Neuronal stem cell (in vitro differentiated cells): Measurements from ENCODE around the gene KCNH4.
A peak's percentile ranks its signal among the peaks of the same experiment; 100 is the strongest.

Experiments used
- DNase-seq: peaks from one replicate; pipeline ENCODE4 v3.0.0-alpha.2; 2013; ENCODE audit warnings: low spot score
- H2AFZ ChIP-seq: one replicate; pipeline ENCODE4 v1.6.1; 2013; ENCODE audit warnings: mild to moderate bottlenecking, low read length, inconsistent platforms
- H2AK5ac ChIP-seq: 2 replicates; pipeline ENCODE4 v1.6.1; 2013; ENCODE audit warnings: low read depth, mild to moderate bottlenecking, inconsistent platforms, low read length, moderate library complexity, mixed read lengths
- H2BK120ac ChIP-seq: 2 replicates; pipeline ENCODE4 v1.6.1; 2013; ENCODE audit warnings: low read depth, mild to moderate bottlenecking, inconsistent platforms, low read length, moderate library complexity, mixed read lengths
- H2BK12ac ChIP-seq: one replicate; pipeline ENCODE4 v1.6.1; 2013; ENCODE audit warnings: low read length, inconsistent platforms
- H2BK15ac ChIP-seq: 2 replicates; pipeline ENCODE4 v1.6.1; 2013; ENCODE audit warnings: mild to moderate bottlenecking, low read length, inconsistent platforms, mixed read lengths
- H2BK5ac ChIP-seq: one replicate; pipeline ENCODE4 v1.6.1; 2013; ENCODE audit warnings: inconsistent platforms, mild to moderate bottlenecking, low read length, moderate library complexity
- H3K14ac ChIP-seq: one replicate; pipeline ENCODE4 v1.6.1; 2013; ENCODE audit warnings: low read length, inconsistent platforms
- H3K18ac ChIP-seq: 2 replicates; pipeline ENCODE4 v1.6.1; 2013; ENCODE audit warnings: low read length, inconsistent platforms
- H3K23ac ChIP-seq: 2 replicates; pipeline ENCODE4 v1.6.1; 2013; ENCODE audit warnings: low read depth, mild to moderate bottlenecking, mixed read lengths, low read length, inconsistent platforms; ENCODE audit not compliant: poor library complexity
- H3K27ac ChIP-seq: replicated peaks from 3 replicates; pipeline ENCODE4 v1.5.1; 2013; ENCODE audit warnings: low read length, inconsistent platforms
- H3K27me3 ChIP-seq, 3 experiments: 2 replicates each; pipeline ENCODE4 v1.6.1; 2013; ENCODE audit warnings: low read length in 3 of 3, mild to moderate bottlenecking in 2 of 3, inconsistent platforms in 1 of 3, low read depth in 1 of 3, mixed read lengths in 1 of 3, moderate library complexity in 1 of 3; ENCODE audit not compliant: control insufficient read depth in 3 of 3, insufficient read depth in 3 of 3
- H3K36me3 ChIP-seq, 2 donors: replicated peaks in 1 of 2; 2 replicates each; pipeline ENCODE4 v1.6.1; 2013; ENCODE audit warnings: low read length in 2 of 2; ENCODE audit not compliant: control insufficient read depth in 2 of 2, insufficient read depth in 2 of 2
- H3K4ac ChIP-seq: 2 replicates; pipeline ENCODE4 v1.6.1; 2013; ENCODE audit warnings: inconsistent platforms, mild to moderate bottlenecking, low read length, moderate library complexity
- H3K4me1 ChIP-seq, 2 donors: 1 replicate in 1 of 2; 2 replicates in 1 of 2; pipeline ENCODE4 v1.6.1; 2013; ENCODE audit warnings: low read length in 2 of 2, low read depth in 1 of 2; ENCODE audit not compliant: control insufficient read depth in 2 of 2, insufficient read depth in 1 of 2
- H3K4me2 ChIP-seq: one replicate; pipeline ENCODE4 v1.6.1; 2013; ENCODE audit warnings: mild to moderate bottlenecking, low read length, inconsistent platforms; ENCODE audit not compliant: insufficient read depth, poor library complexity, severe bottlenecking
- H3K4me3 ChIP-seq, 2 donors: 2 replicates each; pipeline ENCODE4 v1.5.1; 2013; ENCODE audit warnings: low read length in 2 of 2, mild to moderate bottlenecking in 2 of 2, inconsistent platforms in 1 of 2, moderate library complexity in 1 of 2
- H3K79me1 ChIP-seq: one replicate; pipeline ENCODE4 v1.6.1; 2013; ENCODE audit warnings: low read depth, mild to moderate bottlenecking, inconsistent platforms, low read length, moderate library complexity
- H3K9ac ChIP-seq: one replicate; pipeline ENCODE4 v1.6.1; 2013; ENCODE audit warnings: mild to moderate bottlenecking, low read depth, low read length, inconsistent platforms; ENCODE audit not compliant: poor library complexity
- H3K9me3 ChIP-seq, 2 donors: replicated peaks in 1 of 2; 2 replicates each; pipeline versions ENCODE3 to v1.6.1; 2013; ENCODE audit warnings: low read length in 2 of 2, mild to moderate bottlenecking in 2 of 2, inconsistent platforms in 1 of 2, low read depth in 1 of 2, mixed read lengths in 1 of 2, moderate library complexity in 1 of 2; ENCODE audit not compliant: control insufficient read depth in 2 of 2, insufficient read depth in 1 of 2
- H4K8ac ChIP-seq: one replicate; pipeline ENCODE4 v1.6.1; 2013; ENCODE audit warnings: low read depth, mild to moderate bottlenecking, inconsistent platforms, low read length, moderate library complexity
- H4K91ac ChIP-seq: one replicate; pipeline ENCODE4 v1.6.1; 2013; ENCODE audit warnings: low read length, low read depth, mild to moderate bottlenecking, inconsistent platforms; ENCODE audit not compliant: poor library complexity
- whole genome bisulfite sequencing, 2 donors: extraction: QIAGEN DNeasy Blood & Tissue Kit; methylation state at CpG; one replicate each; pipeline ENCODE4 v1.1.7; 2013; ENCODE audit warnings: missing lambda C conversion rate in 2 of 2, mixed read lengths in 1 of 2; ENCODE audit not compliant: insufficient read length in 2 of 2, insufficient replicate concordance in 1 of 2; ENCODE audit errors: extremely low coverage in 2 of 2; 5-methylcytosine and 5-hydroxymethylcytosine counted together

KCNH4 gene

DNA sequence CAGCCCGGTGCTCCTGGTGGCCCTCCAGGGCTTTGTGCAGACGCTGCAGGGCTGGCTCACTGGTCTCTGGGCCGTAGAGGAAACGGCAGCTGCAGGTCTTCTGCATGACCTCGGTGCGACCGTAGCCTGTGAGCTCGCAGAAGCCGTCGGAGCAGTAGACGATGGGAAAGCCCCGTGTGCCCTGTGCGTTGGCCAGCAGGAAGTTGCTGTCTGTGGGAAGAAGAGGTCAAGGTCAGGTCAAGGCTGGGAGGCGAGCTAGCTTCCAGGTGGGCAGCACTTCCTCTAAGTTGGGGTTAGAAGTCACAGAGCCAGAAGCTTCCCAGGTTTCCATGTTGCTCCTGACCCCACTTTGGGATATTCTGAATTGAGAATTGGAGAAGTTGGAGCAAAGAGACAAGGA is 2.1 kb downstream of the KCNH4 start:
- WGBS, 2 donors = no CpG with 5 or more reads among the region's 14 CpGs
- no peak overlapping the region for H3K27ac ChIP-seq

DNA sequence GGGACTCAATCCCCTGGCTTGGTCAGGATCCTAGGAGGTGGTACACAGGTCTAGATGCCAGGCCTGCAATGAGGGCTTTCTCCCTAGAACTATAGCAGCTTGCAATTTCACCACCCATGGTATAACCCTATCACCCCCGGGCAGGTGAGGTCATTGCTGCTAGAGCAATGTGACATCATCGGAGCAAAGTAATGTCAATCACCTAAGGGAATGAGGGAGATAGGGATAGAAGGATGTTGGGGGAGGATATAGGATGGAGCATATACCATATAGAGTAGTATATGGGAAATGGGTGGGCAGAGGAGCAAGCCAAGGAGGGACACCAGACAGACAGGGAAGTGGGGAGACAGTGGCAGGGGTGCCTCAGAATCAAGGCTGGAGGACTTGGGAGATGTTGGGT is 3.3 kb downstream of the KCNH4 start:
- Histone ChIP-seq H3K27me3 (peaks cover 10 to 53% (median 43%) of the 10 kb centered on the region in 3 experiments), H3K79me1 (no peaks in the 10 kb centered on the region)
- WGBS, 2 donors = no CpG with 5 or more reads among the region's 2 CpGs

More for the DNA sequence above, 2.1 kb downstream of the KCNH4 start:
- peaks cover 0 to 2% of the 10 kb centered on the region in 2 donors for H3K9me3 ChIP-seq
- H3K18ac ChIP-seq = no peak overlapping the region
- peaks cover 3 to 4% of the 10 kb centered on the region in 2 donors for H3K4me1 ChIP-seq
- H3K79me1 ChIP-seq = no peaks in the 10 kb centered on the region
- no peak overlapping the region for H4K8ac ChIP-seq
- no peak overlapping the region for H2AK5ac ChIP-seq
- peaks cover 15 to 54% (median 53%) of the 10 kb centered on the region in 3 experiments for H3K27me3 ChIP-seq
- H2BK12ac ChIP-seq = no peak overlapping the region
- H3K4me2 ChIP-seq = no peak overlapping the region
- H3K4ac ChIP-seq = no peak overlapping the region
- H2AFZ ChIP-seq = no peak overlapping the region
- no peak overlapping the region for H3K4me3 ChIP-seq
- no peaks in the 10 kb centered on the region for H3K36me3 ChIP-seq
- H2BK15ac ChIP-seq = no peak overlapping the region
- no peak overlapping the region for H2BK120ac ChIP-seq
- H3K14ac ChIP-seq = no peak overlapping the region
- no peak overlapping the region for H4K91ac ChIP-seq
- no peak overlapping the region for H2BK5ac ChIP-seq
- DNase-seq = no peak
- H3K23ac ChIP-seq = no peak overlapping the region
- no peak overlapping the region for H3K9ac ChIP-seq

GRCh38 chr17:42174126-42174783 is 6.7 kb downstream of the KCNH4 start:
- H2AK5ac ChIP-seq = peak overlapping the region; percentile 70
- peaks cover 0 to 49% (median 9%) of the 10 kb centered on the region in 3 experiments for H3K27me3 ChIP-seq
- DNase-seq = no peak
- H3K14ac ChIP-seq = no peak overlapping the region
- H3K4me3 ChIP-seq = no peak overlapping the region
- no peak overlapping the region for H2AFZ ChIP-seq
- no peak overlapping the region for H3K4me2 ChIP-seq
- H2BK15ac ChIP-seq = no peak overlapping the region
- no peak overlapping the region for H4K8ac ChIP-seq
- no peak overlapping the region for H4K91ac ChIP-seq
- no peak overlapping the region for H2BK120ac ChIP-seq
- peak overlapping the region; percentile 65 for H3K23ac ChIP-seq
- H3K27ac ChIP-seq = no peak overlapping the region
- no peaks in the 10 kb centered on the region for H3K4me1 ChIP-seq
- H3K9ac ChIP-seq = peak overlapping the region; percentile 77
- H3K79me1 ChIP-seq = peaks cover 3% of the 10 kb centered on the region
- no peaks in the 10 kb centered on the region for H3K36me3 ChIP-seq
- no peak overlapping the region for H2BK5ac ChIP-seq
- WGBS, 2 donors = no CpG with 5 or more reads among the region's 14 CpGs
- H2BK12ac ChIP-seq = no peak overlapping the region
- H3K4ac ChIP-seq = no peak overlapping the region
- no peaks in the 10 kb centered on the region for H3K9me3 ChIP-seq
- no peak overlapping the region for H3K18ac ChIP-seq

More for the DNA sequence above, 3.3 kb downstream of the KCNH4 start:
- Histone ChIP-seq H3K36me3 (no peaks in the 10 kb centered on the region), H3K4ac (no peak overlapping the region), H3K9me3 (peaks cover 0 to 2% of the 10 kb centered on the region in 2 donors), H3K4me3 (no peak overlapping the region), H2AFZ (no peak overlapping the region), H3K4me2 (no peak overlapping the region), H3K14ac (no peak overlapping the region), H4K91ac (no peak overlapping the region), H3K23ac (no peak overlapping the region), H3K18ac (no peak overlapping the region), H3K9ac (no peak overlapping the region), H2BK120ac (no peak overlapping the region), H3K27ac (no peak overlapping the region), H4K8ac (no peak overlapping the region), H2AK5ac (no peak overlapping the region), H2BK5ac (no peak overlapping the region), H2BK12ac (no peak overlapping the region), H3K4me1 (peaks cover 0 to 3% of the 10 kb centered on the region in 2 donors), H2BK15ac (no peak overlapping the region)
- DNase-seq = no peak

DNA sequence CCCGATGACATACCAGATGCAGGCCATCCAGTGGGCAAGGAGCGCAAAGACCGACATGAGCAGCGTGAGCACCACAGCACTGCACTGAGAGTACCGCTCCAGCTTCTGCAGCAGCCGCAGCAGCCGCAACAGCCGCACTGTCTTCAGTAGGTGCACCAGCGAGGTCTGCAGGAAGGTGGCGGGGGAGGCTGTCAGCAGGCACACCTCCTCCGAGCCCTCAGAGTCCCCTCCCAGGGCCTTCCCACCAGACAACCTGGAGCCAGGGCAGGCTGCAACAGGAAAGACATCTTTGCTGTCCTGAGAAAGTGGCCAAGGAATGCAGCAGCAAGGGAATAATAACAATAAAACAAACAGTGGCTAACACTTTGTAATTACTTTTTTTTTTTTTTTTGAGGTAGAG is 9.1 kb downstream of the KCNH4 start:
- DNase-seq = no peak
- Histone ChIP-seq H2BK15ac (no peak overlapping the region), H2BK5ac (peak overlapping the region; percentile 39), H2BK12ac (peak overlapping the region; percentile 41), H3K9me3 (peaks cover 0 to 1% of the 10 kb centered on the region in 2 donors), H3K36me3 (no peaks in the 10 kb centered on the region), H2AFZ (no peak overlapping the region), H3K18ac (peak overlapping the region; percentile 64), H3K27ac (no peak overlapping the region), H3K9ac (no peak overlapping the region), H4K8ac (no peak overlapping the region), H3K27me3 (peaks cover 0 to 39% (median 1%) of the 10 kb centered on the region in 3 experiments), H3K79me1 (peaks cover 3% of the 10 kb centered on the region), H2BK120ac (no peak overlapping the region), H3K4me3 (no peak overlapping the region), H4K91ac (no peak overlapping the region), H3K23ac (peak overlapping the region; percentile 55), H2AK5ac (peak overlapping the region; percentile 94), H3K4me2 (no peak overlapping the region), H3K4ac (no peak overlapping the region), H3K4me1 (no peaks in the 10 kb centered on the region), H3K14ac (peak overlapping the region; percentile 89)
- WGBS, 2 donors = no CpG with 5 or more reads among the region's 11 CpGs
